MM.1S (cell line): ENCODE data around the gene GDPGP1.

Experiments
- CTCF ChIP-seq: fragments of 300-600 bp; sonication (generic); IDR thresholded peaks from 2 replicates; pipeline ENCODE4 v1.5.1; 2016; ENCODE audit warnings: antibody characterized with exemption, low read length, mixed read lengths
- EZH2 ChIP-seq: fragments of 300-600 bp; sonication (generic); optimal IDR thresholded peaks from 2 replicates; pipeline ENCODE3; 2017; ENCODE audit warnings: low read depth, mild to moderate bottlenecking, antibody characterized with exemption, low read length, mixed read lengths
- EZH2phosphoT487 ChIP-seq: fragments of 300-600 bp; sonication (generic); IDR thresholded peaks from 2 replicates; pipeline ENCODE4 v1.6.1; 2018; ENCODE audit warnings: antibody characterized with exemption, low read length

GRCh38 chr15:90214553-90215196 is 19.3 kb upstream of the GDPGP1 start:
- TF ChIP-seq CTCF (0 out of 2 replicates have a peak, but pooled peaks have one; percentile 8), EZH2phosphoT487 (no peak), EZH2 (no peak)
